GM18526 (cell line): Measurements from ENCODE around the gene SLC26A5.

Experiments
- POLR2A ChIP-seq: IDR thresholded peaks from 3 replicates; pipeline ENCODE4 v1.6.1; 2011; ENCODE audit not compliant: insufficient read length; ENCODE audit errors: extremely low read depth

SLC26A5 gene, protein sequence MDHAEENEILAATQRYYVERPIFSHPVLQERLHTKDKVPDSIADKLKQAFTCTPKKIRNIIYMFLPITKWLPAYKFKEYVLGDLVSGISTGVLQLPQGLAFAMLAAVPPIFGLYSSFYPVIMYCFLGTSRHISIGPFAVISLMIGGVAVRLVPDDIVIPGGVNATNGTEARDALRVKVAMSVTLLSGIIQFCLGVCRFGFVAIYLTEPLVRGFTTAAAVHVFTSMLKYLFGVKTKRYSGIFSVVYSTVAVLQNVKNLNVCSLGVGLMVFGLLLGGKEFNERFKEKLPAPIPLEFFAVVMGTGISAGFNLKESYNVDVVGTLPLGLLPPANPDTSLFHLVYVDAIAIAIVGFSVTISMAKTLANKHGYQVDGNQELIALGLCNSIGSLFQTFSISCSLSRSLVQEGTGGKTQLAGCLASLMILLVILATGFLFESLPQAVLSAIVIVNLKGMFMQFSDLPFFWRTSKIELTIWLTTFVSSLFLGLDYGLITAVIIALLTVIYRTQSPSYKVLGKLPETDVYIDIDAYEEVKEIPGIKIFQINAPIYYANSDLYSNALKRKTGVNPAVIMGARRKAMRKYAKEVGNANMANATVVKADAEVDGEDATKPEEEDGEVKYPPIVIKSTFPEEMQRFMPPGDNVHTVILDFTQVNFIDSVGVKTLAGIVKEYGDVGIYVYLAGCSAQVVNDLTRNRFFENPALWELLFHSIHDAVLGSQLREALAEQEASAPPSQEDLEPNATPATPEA

DNA sequence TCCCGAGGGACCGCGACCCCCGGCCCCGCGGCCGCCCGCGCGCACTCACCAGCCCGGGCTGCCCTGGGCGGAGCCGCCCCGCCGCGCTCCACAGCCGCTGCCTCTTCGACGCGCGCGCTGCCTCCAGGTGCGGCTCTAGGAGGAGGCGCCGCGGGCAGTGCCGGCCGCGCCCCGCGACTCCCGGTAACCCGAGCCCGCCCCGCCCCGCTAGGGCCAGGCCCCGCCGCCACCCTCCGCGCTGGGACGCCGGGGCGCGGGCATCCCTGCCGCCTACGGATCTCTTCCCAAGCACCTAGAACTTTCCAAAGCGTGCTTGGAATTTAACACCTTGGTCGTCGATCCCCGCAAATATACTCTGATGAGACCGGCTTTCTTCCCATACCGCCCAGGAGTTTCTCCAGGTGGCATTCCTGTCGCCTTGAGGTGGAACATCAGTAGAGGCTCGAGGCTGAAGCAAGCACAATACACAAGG, at the start of gene SLC26A5:
Gene SLC26A5, minus strand, starts transcription at position 159 of the 472 bp plus-strand sequence. CDS start 24,693 bp downstream, outside the sequence.
- no peak for TF ChIP-seq POLR2A

DNA sequence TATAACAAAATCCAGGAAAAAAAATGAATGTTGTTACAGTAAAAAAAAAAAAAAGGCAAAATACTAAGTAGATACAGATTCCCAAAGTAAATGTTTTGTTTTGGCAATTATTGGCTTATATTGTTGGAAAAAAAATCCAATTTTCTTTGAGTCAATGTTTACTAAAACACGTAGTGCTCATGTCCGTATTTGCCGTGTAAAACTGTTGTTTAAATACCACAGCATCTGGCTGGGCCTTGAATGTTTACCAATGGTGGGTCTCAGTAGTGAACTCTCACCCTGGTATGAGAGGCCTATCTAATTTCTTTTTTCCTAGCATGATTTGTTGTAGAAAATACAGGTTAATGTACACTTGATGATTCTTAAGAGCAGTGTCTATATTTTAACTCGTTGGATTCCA, 41.4 kb upstream of the SLC26A5 start:
- TF ChIP-seq POLR2A: no peak

GRCh38 chr7:103480771-103481170, 34.8 kb upstream of the SLC26A5 start:
- TF ChIP-seq POLR2A: no peak

- TF ChIP-seq POLR2A: no peak
These were observed 28.9 kb upstream of the SLC26A5 start for GRCh38 chr7:103474956-103475355.

DNA sequence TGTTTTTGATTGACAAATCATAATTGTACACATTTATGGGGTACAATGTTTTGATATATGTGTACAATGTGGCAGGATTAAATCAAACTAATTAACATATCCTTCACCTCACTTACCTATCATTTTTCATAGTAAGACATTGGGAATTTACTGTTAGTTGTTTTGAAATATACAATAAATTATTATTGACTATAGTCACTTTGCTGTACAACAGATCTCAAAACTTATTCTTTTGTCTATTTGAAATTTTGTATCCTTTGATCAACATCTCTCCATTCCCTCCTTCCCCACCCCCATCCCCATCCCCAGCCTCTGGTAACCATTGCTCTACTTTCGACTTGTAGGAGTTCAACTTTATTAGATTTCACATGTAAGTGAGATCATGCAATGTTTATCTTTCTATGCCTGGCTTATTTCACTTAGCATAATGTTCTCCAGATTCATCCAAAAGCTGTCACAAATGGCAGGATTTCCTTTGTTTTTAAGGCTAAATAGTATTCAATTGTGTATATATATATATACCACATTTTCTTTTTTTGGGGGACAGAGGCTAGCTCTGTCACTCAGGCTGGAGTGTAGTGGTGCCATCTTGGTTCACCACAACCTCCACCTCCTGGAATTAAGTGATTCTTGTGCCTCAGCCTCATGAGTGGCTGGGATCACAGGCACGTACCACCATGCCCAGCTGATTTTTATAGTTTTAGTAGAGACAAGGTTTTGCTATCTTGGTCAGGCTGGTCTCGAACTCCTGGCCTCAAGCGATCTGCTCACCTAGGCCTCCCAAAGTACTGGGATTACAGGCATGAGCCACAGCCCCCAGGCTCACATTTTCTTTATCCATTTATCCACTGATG, 23.3 kb upstream of the SLC26A5 start:
- TF ChIP-seq POLR2A: no peak

- TF ChIP-seq POLR2A: no peak
These were observed 20.8 kb upstream of the SLC26A5 start for GRCh38 chr7:103466814-103467213.

GRCh38 chr7:103462358-103462757, 16.4 kb upstream of the SLC26A5 start:
- no peak for TF ChIP-seq POLR2A

GRCh38 chr7:103447073-103447960, 1.3 kb upstream of the SLC26A5 start:
- TF ChIP-seq POLR2A: no peak

- no peak for TF ChIP-seq POLR2A
These were observed 569 bp downstream of the SLC26A5 start for GRCh38 chr7:103445228-103446048.

GRCh38 chr7:103439661-103440060, 6.3 kb downstream of the SLC26A5 start:
- TF ChIP-seq POLR2A: no peak

DNA sequence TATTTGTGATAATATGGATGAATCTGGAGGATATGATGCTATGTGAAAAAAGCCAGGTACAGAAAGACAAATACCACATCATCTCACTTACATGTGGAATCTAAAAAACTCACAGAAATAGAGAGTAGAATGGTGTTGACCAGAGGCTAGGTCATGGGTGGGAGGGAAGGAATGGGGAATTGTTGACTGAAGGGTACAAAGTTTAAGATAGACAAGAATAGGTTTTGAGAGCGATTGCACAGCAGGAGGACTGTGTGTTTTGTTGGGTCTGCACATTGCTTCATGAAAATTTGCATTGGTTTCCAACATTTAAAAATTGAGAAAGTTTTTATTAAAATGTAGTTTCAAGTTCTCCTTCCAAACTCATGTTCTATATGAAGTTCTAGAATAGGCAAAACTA, 8.4 kb downstream of the SLC26A5 start:
- TF ChIP-seq POLR2A: no peak

- no peak for TF ChIP-seq POLR2A
These were observed 13.3 kb downstream of the SLC26A5 start for GRCh38 chr7:103432712-103433111.

DNA sequence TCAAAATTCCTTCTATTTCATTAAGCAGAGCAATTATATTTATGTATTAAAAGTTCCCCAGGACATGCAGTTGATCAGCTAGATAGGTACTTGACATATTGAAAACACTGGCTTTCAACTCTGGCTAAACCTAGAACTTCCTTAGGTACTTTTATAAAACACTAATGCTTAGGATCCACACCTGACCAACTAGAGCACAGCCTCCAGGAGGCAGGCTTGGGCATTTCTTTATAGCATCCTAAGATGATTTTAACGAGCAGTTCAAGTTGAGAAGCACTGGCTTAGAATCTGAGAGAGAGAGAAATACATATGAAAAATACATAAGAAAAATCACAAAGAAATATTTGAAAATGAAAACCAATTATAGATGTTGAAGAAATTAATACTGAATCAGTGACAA, 20.8 kb downstream of the SLC26A5 start:
- TF ChIP-seq POLR2A: no peak

DNA sequence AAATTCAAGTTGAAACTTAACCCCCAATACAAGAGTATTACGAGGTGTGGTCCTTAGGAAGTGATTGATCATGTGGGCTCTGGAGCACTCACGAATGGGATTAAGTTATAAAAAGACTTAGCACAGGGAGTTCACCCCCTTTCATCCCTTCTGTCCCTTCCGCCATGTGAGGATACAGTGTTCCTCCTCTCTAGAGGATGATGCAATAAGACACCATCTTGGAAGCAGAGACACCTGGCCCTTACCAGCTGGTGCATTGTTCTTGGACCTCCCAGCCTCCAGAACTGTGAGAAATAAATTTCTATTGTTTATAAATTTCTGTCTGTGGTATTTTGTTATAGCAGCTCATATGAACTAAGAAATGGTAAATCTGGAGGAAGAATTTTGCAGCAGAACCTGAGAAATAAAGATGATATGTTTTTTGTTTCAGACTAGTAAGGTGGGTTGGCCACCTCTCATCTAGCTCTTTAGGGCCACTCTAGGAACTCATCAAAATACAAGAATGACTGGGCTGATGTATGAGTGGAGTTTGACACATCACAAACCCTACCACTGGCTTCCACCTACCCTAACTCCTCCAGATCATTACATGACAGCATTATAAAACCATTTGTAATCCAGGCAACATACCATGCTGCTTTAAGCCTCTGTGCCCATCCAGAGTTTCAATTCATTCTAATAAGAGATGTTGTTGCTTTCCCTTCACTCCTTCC, 22.4 kb downstream of the SLC26A5 start:
- TF ChIP-seq POLR2A: no peak
